HK-2 (cell line): ENCODE results near the gene SNCAIP.
"Not testable (repeated sequence)": the region's sequence is repeated elsewhere in the genome, so short reads cannot be mapped to it uniquely, and the experiment has no call there.

Source experiments
- DNase-seq: peaks from one replicate; pipeline ENCODE4 v3.0.0-alpha.2; 2018; ENCODE audit not compliant: unreplicated experiment

The SNCAIP gene

DNA sequence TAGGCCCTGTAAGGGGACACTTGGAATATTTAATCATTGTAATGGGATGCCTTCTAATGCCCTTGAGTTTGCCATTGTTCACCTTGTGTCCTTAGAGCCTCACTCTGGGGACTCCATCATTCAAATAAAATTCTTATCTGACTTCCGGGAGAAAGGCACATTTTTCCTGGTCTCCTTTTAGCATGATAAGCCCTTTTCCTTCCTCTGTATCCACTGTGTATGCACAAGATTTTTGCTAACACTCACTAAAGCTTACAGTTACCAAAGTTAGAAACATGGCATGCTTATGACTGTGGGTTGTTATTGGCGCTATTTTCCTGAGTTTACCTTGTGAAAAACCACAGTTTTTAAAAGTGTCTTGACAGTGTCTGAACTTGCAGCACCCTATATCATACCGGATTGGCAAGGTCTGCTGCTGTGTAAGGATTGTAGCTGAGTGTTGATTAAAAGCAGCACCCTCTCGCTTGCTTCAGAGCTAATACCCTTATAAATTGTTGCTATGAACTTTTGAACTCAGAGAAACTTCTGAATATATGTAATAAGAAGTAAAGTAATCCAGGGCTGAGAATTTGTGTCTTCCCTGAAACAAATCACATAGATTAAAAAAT, 46.4 kb downstream of the SNCAIP start:
- no peak for DNase-seq

- no peak for DNase-seq
Observed at GRCh38 chr5:122362361-122362760, 50.3 kb downstream of the SNCAIP start.

DNA sequence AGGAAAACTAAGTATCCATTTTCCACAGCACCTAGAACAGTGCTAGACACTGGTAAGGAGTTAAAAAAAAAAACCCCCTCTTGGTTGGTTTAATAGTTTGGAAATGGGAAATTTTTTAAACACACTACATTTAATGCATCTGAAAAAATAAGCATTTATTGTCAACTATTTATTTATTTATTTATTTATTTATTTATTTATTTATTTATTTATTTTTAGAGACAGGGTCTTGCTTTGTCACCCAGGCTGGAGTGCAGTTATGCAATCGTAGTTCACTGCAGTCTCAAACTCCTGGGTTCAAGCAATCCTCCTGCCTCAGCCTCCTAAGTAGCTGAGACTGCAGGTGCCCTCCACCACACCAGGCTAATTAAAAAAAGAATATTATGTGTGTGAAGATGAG, 51.6 kb downstream of the SNCAIP start:
- DNase-seq: no peak

DNA sequence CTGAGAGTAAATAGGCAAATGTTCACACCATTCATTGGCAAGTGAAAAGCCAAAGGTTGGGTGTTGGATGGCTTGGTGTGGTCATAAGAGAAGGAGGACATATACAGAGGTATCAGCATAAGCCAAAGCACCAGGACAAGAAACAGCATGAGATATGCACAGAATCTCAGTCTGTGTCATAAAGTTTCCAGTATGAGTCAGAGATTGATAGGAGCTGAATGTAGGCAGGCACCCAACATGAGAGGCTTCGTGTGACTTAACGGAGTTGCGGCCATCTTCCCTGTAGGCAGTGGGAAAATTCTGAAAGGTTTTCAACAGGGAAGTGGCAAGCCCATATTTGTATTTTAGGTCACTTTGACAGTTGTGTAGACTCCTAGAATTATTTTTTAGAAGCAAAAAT, 54.5 kb downstream of the SNCAIP start:
- DNase-seq: no peak

DNA sequence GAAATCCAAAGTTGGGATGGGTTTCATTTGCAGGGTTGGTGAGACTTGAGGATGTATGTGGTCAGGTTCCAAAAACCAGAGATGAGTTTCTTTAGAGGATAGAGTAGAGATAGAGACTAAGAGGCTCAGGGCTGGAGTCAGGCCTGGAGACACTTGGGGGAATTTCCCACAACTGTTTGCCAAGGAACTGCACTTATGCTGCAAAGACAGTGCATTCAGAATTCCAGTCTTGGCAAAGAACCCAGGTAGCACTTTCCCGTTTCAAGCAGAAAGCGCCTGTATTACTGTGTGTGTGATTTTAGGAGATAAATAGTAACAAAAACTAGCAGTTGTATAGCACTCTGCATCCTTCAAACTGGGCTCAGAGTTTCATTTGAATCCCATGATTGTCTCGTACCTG, 55.4 kb downstream of the SNCAIP start:
- DNase-seq: no peak

DNA sequence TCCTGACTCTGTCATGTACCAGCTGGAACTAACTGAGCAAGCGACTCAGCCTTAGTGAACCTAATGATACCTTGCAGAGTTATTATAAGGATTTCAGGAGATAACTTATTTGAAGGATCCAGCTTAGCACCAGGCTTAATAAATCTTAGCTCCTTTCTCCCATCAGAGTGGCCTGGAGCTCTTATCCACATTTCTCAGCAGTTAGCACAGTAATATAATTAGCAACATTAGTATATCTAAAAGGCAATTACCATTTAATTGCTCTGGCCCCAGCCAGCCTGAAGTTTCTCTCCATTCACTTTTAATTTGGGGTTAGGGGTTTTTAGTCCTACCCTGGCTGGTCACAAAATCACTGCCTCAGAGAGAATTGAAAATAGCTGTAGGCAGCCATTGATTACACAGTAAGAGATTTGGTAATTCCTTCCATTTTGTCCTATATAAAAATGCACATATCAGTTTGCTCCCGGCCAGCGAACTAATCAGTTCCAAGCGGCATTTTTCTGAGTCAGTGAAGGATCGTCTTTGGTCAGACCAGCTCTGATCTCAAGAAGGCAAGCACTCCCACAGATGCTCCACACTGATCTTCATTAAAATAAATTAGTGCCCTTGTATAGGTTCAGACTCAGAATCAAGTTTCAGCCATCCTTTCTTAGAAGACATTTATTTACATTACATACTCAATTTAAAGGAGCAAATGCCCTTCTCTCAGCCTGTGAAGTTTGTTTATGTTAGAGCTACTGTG, 56.6 kb downstream of the SNCAIP start:
- no peak for DNase-seq

- no peak for DNase-seq
Observed at GRCh38 chr5:122369253-122369815, 57.3 kb downstream of the SNCAIP start.

DNA sequence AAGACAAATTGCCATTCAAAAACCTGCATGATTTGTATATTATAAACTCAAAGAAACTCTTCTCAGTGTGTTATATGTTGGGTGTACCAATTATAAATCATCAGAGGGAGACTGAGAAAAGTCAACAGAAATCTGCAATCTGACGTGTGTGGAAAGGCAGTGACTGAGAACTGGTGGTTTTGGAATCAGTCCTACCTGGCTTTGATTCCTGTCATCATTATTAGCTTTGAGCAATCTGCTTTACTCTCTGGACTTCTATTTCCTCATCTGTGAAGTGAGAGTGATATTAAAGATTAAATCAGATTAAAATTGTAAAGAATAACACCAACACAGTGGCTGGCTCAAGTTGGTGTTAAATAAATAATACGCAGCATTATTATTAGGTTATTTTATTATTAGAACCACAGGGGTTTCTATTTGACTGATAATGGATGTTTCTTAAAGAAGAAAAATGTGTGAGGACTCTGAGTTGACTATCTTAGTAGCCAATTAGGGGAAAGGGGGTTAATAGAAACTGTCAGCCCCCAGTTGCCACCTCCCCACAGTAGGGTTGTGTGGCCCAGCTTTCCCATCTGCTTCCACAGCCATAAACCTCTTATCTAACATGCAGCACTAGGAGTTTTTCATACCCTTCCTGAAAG, 59.6 kb downstream of the SNCAIP start:
- no peak for DNase-seq

DNA sequence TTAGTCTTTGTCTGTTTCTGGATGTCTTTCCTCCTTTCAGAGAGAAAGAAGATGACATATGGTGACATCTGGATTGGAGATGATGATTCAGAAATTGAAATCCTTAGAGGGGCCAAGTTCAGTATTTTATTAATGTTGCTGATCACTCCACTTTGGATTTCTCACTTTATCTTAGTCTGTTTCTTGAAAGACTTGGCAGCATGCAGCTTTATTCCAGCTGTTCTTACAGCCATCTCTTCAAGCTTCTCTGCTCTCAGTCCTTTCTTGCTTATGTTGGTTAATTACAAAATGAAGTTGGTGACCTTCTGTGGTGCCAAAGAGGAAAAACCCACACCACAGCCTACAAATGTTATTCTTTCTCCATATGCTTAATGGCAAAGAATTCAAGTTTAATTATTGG, 62.1 kb downstream of the SNCAIP start:
- DNase-seq: no peak

- no peak for DNase-seq
Observed at GRCh38 chr5:122375801-122376200, 63.8 kb downstream of the SNCAIP start.

DNA sequence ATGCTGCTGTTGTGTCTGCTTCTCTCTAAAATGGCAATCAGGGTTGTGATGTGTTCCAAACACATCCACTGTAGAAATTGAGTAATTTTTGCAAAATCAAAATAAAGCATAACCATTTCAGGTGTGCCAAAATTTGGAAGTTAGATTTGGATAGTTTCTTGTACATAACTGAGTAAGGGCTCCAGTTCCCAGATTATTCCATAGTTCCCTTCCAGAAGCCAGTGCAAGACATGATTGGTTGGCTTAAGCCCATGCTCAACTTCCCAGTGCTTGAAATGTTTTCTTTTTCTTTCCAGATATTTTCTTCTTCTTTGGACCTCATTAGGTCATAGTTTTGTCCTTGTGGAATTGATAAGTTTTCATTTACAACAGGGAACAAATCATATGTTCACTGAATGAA, 64.2 kb downstream of the SNCAIP start:
- no peak for DNase-seq

- no peak for DNase-seq
Observed at GRCh38 chr5:122377026-122377425, 65.0 kb downstream of the SNCAIP start.

DNA sequence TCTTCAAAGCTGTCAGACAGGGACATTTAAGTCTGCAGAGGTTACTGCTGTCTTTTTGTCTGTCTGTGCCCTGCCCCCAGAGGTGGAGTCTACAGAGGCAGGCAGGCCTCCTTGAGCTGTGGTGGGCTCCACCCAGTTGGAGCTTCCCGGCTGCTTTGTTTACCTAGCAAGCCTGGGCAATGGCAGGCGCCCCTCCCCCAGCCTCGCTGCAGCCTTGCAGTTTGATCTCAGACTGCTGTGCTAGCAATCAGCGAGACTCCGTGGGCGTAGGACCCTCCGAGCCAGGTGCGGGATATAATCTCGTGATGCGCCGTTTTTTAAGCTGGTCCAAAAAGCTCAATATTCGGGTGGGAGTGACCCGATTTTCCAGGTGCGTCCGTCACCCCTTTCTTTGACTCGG, 70.9 kb downstream of the SNCAIP start:
- DNase-seq: not testable (repeated sequence)

DNA sequence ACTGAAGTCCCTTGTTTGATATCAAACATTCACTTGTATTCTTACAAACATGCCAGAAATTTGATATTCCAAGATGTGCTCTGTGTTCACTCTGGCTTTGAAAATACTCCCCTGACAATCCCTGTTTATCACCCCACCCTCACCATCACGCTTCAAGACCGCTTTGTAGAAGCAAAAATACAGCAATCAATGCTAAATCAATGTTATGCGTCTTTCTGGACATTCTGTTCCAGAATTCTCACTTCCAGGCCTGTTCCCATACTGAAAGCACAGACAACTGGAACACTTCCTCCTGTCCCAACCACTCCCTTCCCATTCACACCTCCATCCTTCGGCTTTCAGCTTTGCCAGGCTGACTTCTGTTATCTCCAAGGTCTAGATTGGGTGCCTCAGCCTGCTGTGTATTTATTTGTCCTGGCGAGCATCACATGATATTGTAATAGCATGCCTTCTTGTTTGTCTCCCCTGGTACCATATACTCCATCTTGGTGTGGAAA, 72.8 kb downstream of the SNCAIP start:
- DNase-seq: no peak

DNA sequence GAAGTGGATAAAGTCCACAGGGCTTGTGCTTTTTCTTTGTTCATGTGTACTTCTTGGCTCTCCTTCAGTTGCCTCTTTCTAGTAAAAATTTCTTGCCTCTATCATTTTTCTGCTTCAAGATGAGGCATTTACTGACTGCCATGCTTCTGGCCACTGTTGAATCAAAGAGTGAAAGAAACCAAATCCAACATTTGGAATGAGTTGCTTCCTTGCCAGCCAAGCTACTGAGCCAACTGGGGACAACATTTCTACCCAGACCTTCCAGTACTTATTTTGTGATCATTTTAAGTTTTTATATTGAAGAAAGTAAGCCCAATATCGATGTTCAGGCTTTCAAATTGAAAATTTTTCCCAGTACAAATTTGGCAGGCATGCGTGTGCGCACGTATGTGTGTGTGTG, 73.2 kb downstream of the SNCAIP start:
- no peak for DNase-seq

GRCh38 chr5:122385808-122386207, 73.8 kb downstream of the SNCAIP start:
- DNase-seq: no peak

- DNase-seq: no peak
Observed at GRCh38 chr5:122390154-122390553, 78.1 kb downstream of the SNCAIP start.

DNA sequence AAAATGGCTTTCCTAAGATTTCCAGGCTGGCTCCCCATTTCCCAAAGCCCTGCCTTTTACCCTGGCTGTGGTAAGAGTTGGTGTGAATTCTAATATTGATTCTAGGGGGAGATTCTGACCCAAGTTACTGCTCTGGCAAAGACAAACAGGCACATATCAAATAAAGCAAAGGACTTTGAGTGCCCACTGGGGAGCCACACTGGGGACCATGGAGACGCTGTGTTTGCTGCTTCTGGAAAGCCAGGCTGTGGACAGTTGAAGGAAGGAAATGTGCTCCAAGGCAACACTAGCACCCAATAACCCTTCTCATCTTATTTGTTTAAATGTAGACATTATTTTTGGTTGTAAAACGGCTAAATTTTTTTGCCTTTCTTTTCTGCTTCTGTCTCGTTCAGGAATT, 78.7 kb downstream of the SNCAIP start:
- DNase-seq: no peak

- no peak for DNase-seq
Observed at GRCh38 chr5:122391621-122392020, 79.6 kb downstream of the SNCAIP start.

DNA sequence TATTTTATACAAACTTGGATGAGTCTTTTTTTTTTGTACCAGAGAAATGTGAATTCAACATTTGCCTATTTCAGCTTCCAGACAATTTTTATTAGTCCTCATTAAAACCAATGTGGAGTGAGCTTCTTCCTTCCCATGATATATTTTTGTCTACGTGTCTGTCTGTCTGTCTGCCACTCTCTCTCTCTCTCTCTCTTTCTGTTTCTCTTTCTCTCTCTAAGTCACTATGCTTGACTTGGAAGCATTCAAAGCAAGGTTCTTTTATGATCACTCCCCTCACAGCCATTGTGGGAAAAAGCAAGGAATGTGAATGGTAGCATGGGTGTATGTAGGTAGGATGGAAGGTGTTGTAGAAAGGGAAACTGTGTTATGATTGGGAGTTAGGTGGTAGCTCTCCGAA, 80.2 kb downstream of the SNCAIP start:
- no peak for DNase-seq

DNA sequence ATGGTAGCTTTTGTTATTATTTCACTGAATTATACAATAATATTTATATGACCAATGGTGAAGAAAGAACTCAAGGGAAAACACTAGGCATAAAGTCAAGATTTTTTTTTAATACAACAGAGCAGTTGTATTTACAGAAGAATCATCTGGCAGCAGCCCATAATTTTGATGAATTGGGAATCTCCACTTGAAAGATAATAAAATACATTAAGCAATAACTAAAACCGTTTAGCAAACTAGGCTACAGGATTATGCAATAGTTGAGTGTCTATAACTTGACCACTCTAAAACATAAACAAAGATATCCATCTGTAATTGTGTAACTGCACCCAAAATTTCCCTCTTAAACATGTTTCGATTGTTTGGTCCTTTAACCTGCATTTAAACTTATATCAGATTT, 80.8 kb downstream of the SNCAIP start:
- no peak for DNase-seq

- no peak for DNase-seq
Observed at GRCh38 chr5:122394284-122394930, 82.4 kb downstream of the SNCAIP start.
